HG02571 (cell line): ENCODE results near the gene RNF167.

Source experiments
- ATAC-seq: cut with Tn5 transposase; IDR thresholded peaks from one replicate; pipeline ENCODE4 v1.9.1; 2021; ENCODE audit warnings: mild to moderate bottlenecking, moderate library complexity; ENCODE audit not compliant: unreplicated experiment

The RNF167 gene

GRCh38 chr17:4937553-4937952 lies 2.5 kb upstream of the RNF167 start:
- no peak for ATAC-seq

GRCh38 chr17:4938069-4938491 lies 2.0 kb upstream of the RNF167 start:
- ATAC-seq = no peak

GRCh38 chr17:4938688-4939545 lies 1.2 kb upstream of the RNF167 start:
- ATAC-seq = no peak

GRCh38 chr17:4939546-4939795 lies 597 bp upstream of the RNF167 start:
- ATAC-seq = peak; percentile 18

GRCh38 chr17:4940555-4941318 lies 669 bp downstream of the RNF167 start:
- ATAC-seq = no peak

- ATAC-seq = no peak
Measured at GRCh38 chr17:4941319-4941610, 1.2 kb downstream of the RNF167 start.

GRCh38 chr17:4942760-4943508 lies 2.9 kb downstream of the RNF167 start:
- no peak for ATAC-seq

- ATAC-seq = no peak
Measured at GRCh38 chr17:4944163-4944553, 4.1 kb downstream of the RNF167 start.

- no peak for ATAC-seq
Measured at GRCh38 chr17:4944554-4945175, 4.6 kb downstream of the RNF167 start.

GRCh38 chr17:4945176-4945943 lies 5.3 kb downstream of the RNF167 start:
- ATAC-seq = no peak

- no peak for ATAC-seq
Measured at GRCh38 chr17:4945944-4946280, 5.8 kb downstream of the RNF167 start.

GRCh38 chr17:4946312-4946976 lies 6.4 kb downstream of the RNF167 start:
- no peak for ATAC-seq

GRCh38 chr17:4947010-4947410 lies 6.9 kb downstream of the RNF167 start:
- ATAC-seq = no peak

GRCh38 chr17:4947411-4948165 lies 7.5 kb downstream of the RNF167 start:
- ATAC-seq = peak; percentile 22

- peak; percentile 28 for ATAC-seq
Measured at GRCh38 chr17:4948166-4948930, 8.3 kb downstream of the RNF167 start, which contains the start of gene PFN1. PFN1 (minus strand) TSS chr17:4948530; CDS start chr17:4948394, 136 bp downstream.

GRCh38 chr17:4948931-4949320 lies 8.9 kb downstream of the RNF167 start:
- ATAC-seq = peak; percentile 22

- ATAC-seq = peak; percentile 22
Measured at GRCh38 chr17:4949321-4950074, 9.4 kb downstream of the RNF167 start.
